Upper lobe of left lung (tissue), 4 donors: ENCODE measurements around the gene CCN5.

Experiments used
- CTCF ChIP-seq, 6 experiments: fragments of 450-650 bp in 4 of 6; fragments of 200-600 bp in 2 of 6; sonication (generic) in 2 of 6; IDR thresholded peaks; one replicate each; pipeline ENCODE4 v1.5.1; 2016 to 2019; ENCODE audit warnings: antibody characterized with exemption in 6 of 6
- POLR2A ChIP-seq, 4 donors: fragments of 450-650 bp; IDR thresholded peaks; one replicate each; pipeline ENCODE4 v1.5.1; 2016 to 2017; ENCODE audit warnings: antibody characterized with exemption in 4 of 4, mild to moderate bottlenecking in 2 of 4

- TF ChIP-seq CTCF (IDR thresholded peaks at IDR 0.05) (no peak), POLR2A (IDR thresholded peaks at IDR 0.05) (no peak)
Observed at GRCh38 chr20:44695295-44695673, 19.9 kb upstream of the CCN5 start.
